Stimulated activated CD4-positive, alpha-beta T cell treated with anti-CD3 and anti-CD28 coated beads, Interleukin-1b, Interleukin-23, amount 100 ng/mL, for 48 hours (primary cell): ENCODE data around the gene FHIT.

Experiments used
- DNase-seq: peaks from one replicate; pipeline ENCODE4 v3.0.0-alpha.2; 2020

FHIT gene

DNA sequence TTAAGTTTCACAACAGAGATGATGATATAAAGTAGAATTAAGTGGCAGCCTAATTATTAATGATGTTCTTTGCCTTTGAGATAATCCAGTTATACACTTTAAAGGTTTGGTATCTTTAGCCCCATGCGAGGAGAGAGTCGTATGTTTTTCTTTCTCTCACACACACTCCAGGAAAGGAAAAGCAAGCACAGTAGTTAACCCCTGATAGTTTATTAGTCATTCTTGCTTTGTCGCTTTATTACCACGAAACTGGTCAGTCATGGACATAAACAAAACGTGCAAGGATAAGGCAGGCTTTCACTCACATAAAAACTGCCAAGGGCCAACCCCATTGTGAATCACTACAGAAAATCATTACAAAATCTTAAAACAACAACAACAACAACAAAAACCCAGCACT, 866.9 kb downstream of the FHIT start:
- no peak for DNase-seq

DNA sequence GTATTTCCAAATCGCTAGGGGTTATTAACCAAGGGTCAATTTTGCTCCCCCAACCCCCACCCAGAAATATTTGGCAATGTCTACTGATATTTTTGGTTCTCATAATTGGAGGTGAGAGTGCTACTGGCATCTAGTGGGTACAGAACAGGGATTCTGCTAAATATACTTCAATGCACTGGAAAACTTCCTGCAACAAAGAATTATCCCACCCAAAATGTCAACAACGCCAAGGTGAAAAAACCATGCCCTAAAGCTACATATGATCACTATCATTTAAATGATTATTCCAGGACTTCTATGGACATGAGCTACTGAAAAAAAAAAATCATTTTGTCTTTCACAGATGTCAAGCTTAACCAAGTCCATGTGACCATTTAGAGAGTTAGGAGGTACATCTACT, 867.9 kb downstream of the FHIT start:
- no peak for DNase-seq

DNA sequence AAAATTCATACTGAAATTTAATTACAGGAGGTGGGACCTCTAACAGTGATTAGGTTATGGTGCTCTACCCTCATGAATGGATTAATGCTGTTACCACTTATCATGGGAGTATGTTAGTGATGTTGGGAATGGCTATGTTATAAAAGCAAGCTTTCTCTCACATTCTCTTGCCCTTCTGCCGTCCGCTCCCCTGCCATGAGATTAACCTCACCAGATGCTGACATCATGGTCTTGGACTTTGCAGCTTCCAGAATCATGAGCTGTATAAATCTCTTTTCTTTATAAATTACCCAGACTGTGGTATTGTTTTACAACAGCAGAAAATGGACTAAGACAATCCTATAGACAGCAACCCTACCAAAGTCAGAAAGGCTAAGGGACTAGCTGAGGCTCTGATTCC, 884.8 kb downstream of the FHIT start:
- DNase-seq, result no peak

DNA sequence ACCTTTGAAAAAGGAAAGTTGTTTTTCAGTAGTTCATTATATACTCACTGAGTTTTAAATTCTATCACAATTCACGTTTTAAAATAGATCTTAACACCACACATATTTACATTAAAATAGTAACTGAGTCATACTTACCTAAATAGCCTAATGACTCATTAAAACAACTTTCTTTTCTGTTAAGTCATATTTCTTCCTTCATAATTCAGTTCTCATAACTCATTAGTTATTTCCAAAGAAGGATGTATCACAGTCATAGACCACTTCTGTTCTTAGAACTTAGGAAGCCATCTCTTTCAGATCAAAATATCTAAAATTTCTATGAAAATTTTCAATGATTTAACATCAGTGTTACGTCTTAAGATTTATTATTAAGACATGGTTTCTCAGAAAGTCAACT, 885.9 kb downstream of the FHIT start:
- DNase-seq, result no peak

DNA sequence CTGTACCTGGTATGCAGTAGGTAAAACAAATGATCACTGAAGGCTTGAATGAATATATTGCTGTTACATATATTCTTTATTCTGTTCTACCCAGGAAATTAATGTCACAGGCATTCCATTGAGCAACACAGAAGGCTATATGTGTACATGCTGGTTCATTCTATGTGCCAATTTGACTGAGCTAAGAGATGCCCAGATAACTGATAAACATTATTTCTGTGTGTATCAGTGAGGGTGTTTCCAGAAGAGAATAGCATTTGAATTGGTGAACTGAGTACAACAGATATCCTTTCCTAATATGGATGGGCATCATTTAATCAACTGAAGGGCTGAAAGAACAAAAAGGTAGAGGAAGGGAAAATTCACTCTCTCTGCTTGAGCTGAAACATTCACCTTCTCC, 886.8 kb downstream of the FHIT start:
- no peak for DNase-seq

DNA sequence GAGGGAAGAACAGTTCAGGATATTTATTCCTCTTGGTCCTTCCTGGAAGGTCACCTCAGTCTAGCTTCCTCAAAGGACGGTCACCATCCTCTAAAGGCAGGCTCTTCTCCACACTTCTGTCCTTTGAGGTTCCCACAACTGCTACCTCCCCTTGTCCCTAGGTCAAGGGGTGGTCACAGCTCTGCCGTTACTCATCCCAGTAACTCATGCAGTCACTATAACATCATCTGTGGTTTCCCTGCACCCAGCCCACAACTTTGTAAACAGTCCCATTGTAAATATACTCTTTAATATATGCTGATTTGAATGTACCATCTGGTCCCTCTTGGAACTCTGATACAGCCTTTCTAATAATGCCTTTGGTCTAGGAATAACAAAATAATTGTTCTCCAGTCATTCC, 887.4 kb downstream of the FHIT start:
- DNase-seq, result peak; percentile 14

DNA sequence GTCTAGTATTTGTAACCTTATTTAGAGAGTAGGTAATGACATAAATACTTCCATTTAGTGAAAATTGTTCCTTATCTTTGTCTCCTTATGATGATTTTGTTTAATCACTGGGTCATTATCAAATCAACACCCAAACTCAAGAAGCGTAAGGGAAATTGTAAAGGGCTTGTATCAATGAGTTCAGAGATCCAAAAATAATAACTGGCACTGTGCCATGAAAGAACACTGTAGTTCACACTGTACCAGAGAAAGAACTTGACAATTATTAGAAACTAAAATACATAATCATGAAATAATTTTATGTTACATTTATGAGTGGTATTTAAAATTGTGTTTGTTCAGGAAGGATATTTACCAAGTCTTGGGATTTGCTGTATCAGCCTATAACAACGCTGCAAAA, 895.4 kb downstream of the FHIT start:
- no peak for DNase-seq

DNA sequence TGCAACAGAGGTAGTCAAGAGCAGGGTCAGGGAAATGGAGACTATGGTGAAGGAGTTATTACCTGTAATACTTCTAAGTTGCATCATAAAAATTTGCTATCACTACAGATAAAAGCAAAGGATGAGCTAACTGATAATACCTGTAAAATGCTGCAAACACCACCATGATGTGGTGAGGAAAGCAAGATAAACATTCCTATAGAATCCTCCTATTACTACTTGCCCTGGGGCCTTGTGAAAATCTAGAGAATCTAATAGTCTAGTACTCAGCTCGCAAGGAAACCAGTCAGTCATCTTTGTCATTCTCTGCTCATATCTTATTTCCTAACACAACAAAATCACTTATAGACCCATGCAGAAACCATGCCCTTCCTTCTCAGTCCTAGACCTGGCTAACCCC, 899.8 kb downstream of the FHIT start:
- DNase-seq, result no peak

DNA sequence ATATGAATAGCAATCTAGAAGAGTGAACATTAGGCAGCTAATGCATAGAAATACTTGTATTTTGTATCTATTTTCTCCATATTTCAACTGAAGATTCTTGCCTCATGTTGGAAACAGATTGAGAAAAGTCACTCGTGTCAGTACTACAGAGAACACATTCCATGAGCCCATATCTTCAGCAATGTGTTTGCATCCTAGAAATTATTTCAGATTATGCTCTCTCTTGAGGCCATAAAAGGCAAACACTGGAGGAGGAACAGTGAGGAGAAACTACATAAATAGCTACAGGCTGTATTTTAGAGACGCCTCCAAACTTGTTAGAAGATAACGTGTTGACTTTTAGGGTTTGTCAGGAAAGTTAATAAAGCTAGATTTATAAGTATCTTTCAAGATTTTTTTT, 906.9 kb downstream of the FHIT start:
- DNase-seq, result no peak

DNA sequence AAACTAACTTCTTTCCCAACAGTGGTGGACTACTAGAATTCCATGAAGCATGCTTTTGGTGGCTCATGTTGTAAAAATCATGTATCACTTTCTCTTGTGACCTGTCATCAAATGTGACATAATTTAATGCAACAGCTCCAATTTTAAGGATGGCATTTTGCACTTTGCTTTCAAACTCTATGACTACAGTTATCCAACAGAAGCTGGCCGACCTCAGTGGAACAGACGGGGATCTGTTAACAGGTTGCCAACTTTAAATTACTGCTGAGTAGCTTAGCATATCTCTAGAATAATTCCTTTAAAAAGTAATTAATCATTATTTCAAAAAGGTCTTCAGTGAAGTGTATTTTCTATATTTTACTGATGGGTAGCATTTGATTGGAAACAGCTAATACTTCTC, 907.4 kb downstream of the FHIT start:
- DNase-seq, result no peak

DNA sequence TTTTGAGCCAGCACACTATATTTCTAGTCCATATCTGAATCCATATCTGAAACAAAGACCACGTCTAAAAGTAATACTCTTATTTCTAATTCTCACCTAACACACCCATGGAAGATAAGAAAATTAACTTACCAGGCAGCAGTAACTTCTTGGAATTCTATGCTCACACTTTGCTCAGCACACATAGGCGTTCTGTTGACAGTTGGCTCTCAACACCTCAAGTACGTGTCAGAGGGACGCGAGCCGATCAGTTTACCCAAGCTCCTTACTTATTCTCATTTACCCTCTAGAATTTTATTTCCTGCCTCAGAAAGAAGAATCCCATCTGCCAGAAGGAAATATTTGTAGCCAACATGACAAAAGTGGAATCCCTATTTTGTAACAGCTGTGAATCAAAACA, 911.9 kb downstream of the FHIT start:
- no peak for DNase-seq

DNA sequence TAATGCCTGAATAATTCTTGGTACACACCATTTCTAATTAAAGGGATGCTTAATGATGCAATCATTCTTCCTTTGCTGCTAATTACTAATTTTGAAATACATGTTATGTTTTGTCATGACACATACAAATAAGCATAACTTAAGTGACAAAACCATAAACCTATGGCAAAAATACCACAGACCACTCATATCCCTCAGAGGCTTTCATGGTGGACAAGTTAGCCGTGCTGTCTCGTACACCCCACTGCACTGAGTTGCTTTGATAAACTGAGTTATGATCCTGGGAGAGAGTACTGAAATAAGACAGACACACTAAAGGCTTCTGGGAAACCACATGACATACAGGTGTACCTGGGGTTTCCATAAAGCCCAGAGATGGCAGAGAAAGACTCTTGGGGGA, 913.8 kb downstream of the FHIT start:
- no peak for DNase-seq

DNA sequence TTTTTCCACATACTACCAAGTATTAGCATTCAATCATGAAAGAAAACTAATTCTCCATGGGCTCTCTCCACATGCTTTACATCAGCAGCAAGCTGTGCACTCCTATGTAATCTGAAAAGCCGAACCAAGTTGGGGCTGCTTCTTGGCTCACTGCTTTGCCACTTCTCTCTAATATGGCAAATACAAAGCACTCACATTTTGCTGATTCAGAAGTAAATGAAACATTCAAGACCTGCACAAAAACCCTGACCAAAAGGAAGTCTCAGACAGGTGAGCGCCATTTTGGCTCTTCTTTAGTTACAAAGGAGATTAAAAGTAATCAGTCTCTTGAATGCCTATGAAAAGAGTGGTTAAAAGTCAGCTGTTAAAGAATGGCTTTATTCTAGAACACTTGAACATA, 915.2 kb downstream of the FHIT start:
- DNase-seq, result no peak

DNA sequence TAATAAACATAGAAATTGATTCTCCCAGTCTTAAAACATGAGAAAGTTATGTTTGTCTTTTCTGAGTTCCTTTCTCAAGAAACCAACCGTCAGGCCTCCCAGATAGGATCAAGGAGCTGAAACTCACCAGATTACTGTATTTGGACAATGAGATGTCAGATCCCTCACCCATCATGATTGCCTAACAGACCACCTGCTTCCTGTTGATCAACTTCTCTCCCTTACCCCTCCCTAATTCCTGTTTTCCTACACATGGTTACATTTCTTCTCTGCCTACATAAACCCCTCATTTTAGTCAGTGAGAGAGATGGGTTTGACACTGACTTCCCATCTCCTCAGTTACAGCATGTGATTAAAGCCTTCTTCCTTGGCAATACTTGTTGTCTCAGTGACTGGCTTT, 917.5 kb downstream of the FHIT start:
- no peak for DNase-seq

DNA sequence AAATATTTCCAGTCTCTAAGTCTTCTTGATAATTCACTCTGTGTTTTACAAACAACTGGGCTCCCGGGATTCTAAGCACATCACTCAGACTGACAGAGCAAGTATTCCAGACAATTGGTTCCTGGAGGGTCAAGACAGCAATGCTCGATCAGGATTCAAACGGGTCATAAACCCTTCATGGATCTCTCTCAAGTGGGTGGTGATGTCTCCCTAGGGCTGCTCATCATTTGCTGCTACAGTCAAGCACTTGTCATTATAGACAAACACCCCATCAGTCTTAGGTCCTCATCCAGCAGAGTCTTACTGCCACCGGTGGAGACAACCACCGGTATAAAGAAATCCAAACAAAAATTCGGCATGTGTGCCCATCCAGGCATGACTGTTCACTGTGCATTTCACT, 921.1 kb downstream of the FHIT start:
- no peak for DNase-seq

DNA sequence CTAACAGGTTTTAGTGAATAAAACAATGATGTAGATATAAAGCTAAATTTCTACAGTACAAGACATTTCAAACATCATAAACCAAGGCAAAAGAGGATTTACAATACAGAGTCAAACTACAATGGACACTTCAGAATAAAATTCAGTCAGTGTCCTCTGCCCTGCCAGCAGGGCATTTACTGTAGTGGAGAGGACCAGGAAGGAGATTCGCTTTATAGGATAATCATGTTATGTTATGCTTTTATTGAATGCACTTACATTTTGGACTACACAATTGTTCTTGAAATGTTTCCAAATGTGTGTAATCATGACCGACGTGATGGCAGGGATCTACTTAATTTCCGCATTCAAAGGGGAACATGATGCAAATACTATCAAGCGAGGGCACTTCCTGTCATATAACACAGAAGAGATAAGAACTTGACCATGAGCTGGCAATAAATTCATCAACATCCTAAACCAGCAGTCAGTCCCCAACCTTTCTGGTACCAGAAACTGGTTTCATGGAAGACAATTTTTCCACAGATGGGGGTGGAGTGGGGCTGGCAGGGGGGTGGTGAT, 925.6 kb downstream of the FHIT start:
- DNase-seq, result no peak

DNA sequence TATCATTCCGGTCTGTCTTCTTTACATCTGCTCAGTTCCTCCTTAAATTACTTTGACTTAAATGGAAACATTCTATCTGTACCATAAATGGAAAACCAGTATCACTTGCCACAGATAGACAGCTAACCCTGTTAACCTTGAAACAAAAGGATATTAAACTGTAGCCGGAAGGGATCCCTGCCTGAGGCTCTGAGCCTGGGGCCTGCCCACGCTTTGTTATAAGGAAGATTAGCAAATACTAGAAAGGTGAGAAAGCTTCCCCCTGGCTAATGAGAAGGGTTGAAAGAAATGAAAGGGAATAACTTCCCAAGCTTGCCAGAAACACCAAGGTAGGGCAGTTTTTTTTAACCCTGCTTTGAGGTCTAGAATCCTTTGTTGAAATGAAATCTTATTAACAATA, 927.6 kb downstream of the FHIT start:
- no peak for DNase-seq

DNA sequence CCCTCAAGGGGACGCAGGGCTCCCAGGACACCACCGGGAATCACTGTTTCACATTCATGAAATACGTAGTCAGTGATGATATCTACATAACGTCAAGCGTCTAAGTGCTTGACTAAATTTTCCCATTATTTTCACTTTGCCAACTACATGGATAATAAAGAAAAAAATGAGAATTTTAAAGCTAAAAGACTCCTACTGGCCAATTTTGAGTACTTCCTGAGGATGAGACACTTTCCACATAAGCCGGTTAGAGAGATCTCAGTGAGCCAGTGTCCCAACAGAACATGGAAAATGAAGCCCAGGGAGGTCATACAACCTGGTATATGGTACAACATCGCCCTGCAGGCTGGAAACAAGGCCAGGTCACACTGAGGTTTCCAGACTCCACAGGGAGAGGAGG, 928.1 kb downstream of the FHIT start:
- no peak for DNase-seq

DNA sequence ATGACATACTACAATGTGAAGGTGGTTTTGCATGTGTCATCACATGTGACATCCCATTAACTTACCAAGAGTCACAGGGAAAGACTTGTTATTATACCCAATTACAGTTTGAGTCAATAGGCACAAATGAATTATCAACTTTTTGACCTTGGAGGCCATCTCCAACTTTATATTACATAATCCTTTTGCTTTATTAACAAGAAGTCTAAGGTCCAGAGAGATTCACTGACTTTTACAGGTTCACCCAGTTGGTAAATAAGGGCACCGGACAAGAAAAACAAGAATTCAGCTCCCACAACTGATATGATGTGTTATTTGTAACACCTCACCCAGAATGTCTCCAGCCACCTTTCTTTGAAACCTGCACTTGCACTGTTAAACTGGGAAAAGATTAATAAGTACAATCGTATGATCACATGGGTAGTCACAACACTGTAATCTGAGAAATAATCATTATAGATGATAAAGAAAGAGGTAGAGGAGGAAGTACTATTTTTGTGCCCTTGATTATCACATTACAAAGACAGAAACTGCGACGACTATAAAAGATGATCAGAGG, 928.9 kb downstream of the FHIT start:
- DNase-seq, result no peak

DNA sequence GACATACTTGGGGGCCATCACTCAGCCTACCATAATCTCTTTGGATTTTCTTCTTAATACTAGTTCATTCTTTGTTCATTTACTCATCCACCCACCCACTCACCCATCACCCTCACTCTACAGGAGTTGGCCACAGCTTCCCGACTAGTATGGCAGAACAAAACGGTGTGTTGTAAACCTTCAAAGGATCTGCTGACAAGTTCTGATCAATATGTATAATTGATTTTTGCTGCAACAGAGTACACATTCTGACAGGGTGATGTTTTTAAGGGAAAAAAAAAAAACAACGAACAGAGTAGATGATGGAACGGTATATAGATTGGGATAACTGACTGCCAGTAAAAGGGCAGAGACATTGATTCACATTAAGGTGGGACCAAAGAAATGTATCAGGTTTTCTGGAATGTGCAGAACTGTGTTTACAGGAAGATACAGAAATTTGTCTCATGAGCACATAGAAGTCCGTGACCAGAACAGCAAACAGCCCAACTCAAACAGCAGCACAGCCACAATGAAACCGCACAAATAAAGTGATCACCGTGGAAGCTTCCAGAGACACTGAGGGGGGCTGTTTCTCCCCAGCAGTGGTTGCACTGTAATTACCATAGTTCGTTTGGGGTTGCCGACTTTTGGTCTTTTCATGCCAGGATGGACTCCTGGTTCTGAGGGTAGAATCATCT, 931.9 kb downstream of the FHIT start:
- no peak for DNase-seq

DNA sequence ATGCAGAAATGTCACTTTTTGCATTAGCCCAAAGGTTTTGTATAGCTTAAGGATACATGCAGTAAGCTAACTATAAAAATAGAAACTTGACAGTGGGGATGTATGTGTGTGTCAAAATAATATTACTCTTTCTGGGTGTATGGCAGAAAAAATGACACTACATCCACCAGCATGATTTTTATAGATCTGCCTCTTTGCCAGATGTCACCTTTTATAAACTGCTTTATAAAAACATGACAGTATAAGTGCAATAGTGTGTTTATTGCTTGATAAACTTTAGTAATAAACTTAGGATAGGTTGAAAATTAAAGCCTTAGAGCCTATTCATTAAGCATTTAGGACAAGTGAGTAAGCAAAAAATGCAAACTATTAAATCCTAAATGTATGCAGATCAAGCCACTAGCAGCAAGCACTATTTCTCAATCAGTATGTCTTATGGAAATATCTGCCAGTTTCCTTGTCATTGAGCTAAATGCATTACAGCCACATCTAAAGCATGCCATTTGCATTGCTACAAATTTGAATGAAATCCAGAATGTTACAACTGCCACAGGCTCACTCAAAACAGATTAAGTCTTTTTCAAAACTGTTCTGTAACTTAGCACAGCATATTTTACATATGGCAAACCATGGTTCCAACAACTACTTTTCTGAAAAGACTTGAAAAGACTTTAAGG, 935.0 kb downstream of the FHIT start:
- DNase-seq, result no peak

DNA sequence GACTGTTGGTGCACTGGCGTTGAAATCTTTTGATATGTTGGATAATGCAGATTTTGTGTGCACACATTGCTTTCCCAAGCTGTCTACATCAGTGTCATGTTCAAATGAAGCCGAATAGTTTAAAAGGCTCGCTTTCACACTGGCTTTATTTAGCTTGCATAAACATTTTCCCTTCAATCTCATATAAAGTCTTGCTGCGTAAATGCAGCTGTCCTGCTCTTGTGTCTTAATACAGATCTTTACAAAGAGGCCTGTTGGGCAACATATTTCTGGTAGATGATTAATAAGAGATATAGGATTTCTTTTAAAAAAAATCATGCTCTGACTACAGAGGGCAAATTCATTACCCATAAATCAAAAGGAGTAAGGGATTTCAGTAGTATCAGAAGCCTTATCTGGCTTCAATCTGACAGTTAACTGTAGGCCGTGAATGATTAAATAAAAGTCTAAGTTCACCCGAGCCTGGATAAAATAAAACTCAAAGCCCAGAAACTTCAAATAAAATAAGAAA, 937.2 kb downstream of the FHIT start:
- DNase-seq, result no peak

DNA sequence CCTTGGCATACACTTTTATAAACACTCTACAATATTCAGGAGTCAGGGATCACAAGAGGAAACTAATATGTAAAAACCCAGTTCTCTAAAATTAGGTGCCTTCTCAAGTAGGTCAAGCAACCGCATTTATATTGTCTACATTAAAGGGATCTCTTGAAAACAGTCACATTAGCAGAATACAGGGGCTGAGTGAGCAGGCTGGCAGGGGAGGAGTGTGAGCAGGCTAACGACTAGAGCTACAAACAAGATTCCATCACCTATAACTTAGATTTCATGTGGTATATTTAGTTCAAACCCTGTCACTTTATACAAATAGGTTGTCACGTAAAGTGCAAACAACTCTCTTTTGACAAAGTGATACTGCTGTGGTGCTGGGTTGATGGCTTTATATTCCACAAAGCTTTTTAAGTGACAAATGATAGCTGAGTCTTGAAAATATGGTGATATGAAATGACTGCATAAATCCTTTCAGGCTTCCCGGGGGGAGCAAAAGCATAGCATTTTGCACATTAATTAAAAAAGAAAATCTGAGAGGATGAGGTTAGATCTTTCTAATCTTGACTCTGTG, 937.9 kb downstream of the FHIT start:
- no peak for DNase-seq
